HFF-Myc (cell line): ENCODE measurements around the gene CDC42BPA.

Experiments used
- DNase-seq: peaks from one replicate; pipeline ENCODE4 v3.0.0-alpha.2; 2011; ENCODE audit warnings: low read depth; ENCODE audit errors: extremely low read depth
- H3K4me3 ChIP-seq: replicated peaks from 2 replicates; pipeline ENCODE4 v1.5.1; 2011; ENCODE audit warnings: low read depth, mild to moderate bottlenecking, control low read depth, low read length
- TF ChIP-seq, protein P1 (sequence below): IDR thresholded peaks from 2 replicates; pipeline ENCODE4 v1.5.1; 2012; ENCODE audit warnings: mild to moderate bottlenecking, low read depth, low read length, control low read depth; ENCODE audit errors: missing control alignments

Gene CDC42BPA

DNA sequence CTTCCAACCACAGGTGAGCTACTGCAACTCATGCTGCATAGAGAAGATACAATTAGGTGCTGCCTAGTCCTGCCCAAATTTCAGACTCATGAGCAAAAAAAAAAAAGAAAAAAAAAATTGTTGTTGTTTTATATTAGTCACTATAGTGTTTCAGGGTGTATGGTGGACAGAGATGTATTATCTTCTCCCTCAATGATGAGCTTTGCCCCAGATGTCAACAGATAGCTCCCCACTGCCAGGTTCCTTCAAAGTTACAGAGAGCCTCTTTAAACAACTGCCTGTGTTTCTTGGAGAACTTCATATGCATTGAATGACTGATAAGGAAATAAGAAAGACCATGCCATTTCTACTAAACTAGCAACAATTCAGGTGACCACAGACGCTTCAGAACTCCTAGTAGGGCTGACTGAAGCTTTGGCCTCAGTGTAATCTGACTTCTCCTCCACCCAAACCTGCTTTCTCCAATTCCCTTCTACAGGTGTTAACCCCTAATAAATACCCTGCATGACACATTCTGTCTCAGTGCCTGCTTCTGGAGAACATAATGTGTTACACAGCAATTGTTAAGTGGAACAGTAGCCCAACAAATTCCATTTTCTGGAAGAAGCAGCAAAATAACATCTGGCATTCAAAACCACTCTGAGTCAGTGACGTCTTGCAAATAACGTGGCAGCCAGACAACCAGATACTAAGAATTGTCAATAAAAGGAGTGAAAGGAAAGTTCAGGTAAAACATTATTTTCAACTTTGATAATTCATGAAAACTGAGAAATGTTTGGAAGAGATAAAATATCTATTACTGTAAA is 147.7 kb downstream of the CDC42BPA start:
- TF ChIP-seq, protein P1, sequence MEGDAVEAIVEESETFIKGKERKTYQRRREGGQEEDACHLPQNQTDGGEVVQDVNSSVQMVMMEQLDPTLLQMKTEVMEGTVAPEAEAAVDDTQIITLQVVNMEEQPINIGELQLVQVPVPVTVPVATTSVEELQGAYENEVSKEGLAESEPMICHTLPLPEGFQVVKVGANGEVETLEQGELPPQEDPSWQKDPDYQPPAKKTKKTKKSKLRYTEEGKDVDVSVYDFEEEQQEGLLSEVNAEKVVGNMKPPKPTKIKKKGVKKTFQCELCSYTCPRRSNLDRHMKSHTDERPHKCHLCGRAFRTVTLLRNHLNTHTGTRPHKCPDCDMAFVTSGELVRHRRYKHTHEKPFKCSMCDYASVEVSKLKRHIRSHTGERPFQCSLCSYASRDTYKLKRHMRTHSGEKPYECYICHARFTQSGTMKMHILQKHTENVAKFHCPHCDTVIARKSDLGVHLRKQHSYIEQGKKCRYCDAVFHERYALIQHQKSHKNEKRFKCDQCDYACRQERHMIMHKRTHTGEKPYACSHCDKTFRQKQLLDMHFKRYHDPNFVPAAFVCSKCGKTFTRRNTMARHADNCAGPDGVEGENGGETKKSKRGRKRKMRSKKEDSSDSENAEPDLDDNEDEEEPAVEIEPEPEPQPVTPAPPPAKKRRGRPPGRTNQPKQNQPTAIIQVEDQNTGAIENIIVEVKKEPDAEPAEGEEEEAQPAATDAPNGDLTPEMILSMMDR = no peak
- DNase-seq = peak; percentile 56

DNA sequence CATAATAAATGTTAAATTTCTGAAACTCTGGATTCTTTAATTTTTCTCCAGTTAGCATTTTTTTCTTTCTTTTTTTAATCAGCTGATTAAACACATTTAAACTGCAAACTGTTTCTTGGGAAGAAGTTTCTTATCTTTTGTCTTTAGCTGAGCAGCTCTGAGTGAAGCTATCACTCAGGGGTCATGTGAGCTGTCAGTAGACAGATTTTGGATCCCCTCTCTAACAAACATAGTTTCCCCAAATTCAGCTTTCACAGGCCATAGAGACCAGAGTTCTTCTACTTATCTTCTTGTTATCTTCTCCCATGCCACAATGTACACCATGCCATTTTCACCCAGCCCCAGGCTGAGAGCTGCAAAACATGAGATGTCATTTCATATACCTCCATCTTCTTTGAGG is 148.9 kb downstream of the CDC42BPA start:
- TF ChIP-seq, protein P1 = no peak
- H3K4me3 ChIP-seq = no peak overlapping the region
- DNase-seq = no peak

More for the DNA sequence above, 147.7 kb downstream of the CDC42BPA start:
- no peak overlapping the region for H3K4me3 ChIP-seq

DNA sequence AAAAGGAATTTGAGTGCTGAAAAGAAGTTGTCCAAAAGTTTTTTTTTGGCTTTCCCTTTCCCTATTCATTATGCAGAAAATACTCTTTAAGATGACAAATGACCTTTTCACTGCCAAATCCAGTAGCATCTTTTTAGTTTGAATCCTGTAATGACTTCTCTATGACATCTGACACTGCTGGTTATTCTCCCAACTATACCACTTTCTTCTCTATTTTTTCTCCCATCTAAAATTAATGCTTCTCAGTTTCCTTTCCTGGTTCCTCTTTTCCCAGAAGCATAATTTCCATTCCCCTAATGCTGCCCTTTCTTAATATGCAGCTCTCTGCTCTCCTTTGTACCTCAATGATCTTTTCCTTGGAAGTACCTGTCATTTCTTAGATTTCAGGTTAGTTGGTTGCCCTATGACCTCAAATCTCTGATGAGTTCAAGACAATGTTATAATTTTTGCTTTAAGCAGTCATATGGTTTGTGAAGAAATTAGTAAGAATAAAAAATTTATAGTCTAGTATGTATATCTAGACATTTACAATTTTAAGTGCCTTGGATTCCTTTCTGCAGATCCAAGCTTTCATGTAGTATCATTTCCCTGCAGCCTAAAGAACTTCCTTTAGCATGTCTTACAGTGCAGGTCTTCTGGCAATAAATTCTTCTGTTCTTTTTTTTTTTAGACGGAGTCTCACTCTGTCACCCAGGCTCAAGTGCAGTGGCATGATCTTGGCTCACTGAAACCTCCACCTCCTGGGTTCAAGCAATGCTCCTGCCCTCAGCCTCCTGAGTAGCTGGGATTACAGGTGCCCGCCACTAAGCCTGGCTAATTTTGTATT is 150.8 kb downstream of the CDC42BPA start:
- TF ChIP-seq, protein P1 = no peak
- DNase-seq = no peak
- H3K4me3 ChIP-seq = no peak overlapping the region

DNA sequence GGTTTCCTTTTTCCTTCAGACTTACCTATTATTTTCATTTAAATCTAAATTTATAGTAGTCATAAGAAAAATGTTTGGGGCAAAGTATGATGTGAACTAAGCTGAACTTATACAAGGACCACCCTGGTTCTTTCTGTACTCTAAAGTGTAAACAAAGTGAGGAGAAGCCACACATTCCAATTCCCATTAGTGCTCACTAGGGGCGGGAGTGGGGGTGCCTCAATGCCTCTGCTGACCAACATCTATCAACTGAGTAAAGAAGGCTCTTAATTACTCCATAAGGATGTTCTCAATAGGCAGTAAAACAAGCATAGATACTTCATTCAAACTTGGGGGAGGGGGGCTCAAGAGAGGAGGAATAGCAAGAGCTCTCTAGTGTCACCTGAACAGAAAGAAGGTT is 151.7 kb downstream of the CDC42BPA start:
- no peak for DNase-seq
- TF ChIP-seq, protein P1 = no peak
- no peak overlapping the region for H3K4me3 ChIP-seq

DNA sequence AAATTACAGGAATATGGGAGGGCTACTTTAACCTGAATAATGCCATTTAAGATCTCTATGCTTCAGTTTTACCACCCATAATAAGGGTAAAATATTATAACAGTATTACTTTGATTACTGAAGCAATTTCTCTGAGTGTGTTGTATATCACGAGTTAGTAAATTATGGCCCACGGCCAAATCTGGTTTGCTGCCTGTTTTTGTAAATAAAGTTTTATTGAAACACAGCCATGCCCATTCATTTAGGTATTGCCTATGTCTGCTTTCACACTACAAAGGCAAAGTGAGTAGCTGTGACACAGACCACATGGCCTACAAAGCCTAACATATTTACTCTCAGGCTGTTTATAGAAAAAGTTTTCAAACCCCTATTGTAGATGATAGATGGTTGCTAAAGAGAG is 156.8 kb downstream of the CDC42BPA start:
- no peak for DNase-seq
- TF ChIP-seq, protein P1 = no peak
- H3K4me3 ChIP-seq = no peak overlapping the region

DNA sequence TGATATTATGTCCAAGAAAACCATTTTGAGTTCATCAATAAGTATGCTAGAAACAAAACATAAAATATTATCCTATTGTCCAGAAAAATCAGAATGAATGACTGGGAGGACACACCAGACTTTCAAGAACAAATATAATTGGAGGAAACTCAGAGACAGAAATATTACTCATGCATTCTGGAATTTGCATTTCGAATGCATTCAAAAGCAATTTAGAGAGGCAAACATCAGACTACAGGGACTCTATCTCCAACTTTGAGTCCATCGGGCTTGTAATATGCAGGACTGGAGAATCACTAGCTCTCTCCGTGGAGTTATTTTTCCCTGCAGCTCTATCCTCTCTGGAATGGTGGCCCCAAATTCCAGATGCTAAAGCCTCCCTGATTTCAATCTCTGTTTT is 161.8 kb downstream of the CDC42BPA start:
- TF ChIP-seq, protein P1 = no peak

More for the DNA sequence above, 161.8 kb downstream of the CDC42BPA start:
- H3K4me3 ChIP-seq = no peak overlapping the region
- no peak for DNase-seq
